Measurements from ENCODE around the gene RPTOR.

Gene RPTOR

GRCh38 chr17:80887639-80888175 is 343.1 kb downstream of the RPTOR start:
- TF ChIP-seq, protein P1, sequence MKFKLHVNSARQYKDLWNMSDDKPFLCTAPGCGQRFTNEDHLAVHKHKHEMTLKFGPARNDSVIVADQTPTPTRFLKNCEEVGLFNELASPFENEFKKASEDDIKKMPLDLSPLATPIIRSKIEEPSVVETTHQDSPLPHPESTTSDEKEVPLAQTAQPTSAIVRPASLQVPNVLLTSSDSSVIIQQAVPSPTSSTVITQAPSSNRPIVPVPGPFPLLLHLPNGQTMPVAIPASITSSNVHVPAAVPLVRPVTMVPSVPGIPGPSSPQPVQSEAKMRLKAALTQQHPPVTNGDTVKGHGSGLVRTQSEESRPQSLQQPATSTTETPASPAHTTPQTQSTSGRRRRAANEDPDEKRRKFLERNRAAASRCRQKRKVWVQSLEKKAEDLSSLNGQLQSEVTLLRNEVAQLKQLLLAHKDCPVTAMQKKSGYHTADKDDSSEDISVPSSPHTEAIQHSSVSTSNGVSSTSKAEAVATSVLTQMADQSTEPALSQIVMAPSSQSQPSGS (tag by site-specific recombination; IDR thresholded peaks at IDR 0.05; ENCODE audit: low read depth) = no peak
- TF ChIP-seq ZNF174 (tag by site-specific recombination; IDR thresholded peaks at IDR 0.05) (no peak), YY1 (tag by site-specific recombination; IDR thresholded peaks at IDR 0.05) (no peak), ZNF214 (tag by site-specific recombination; IDR thresholded peaks at IDR 0.05; ENCODE audit: borderline replicate concordance) (no peak), ZNF776 (tag by site-specific recombination; IDR thresholded peaks at IDR 0.05; ENCODE audit: borderline replicate concordance) (no peak), ZNF561 (tag by site-specific recombination; IDR thresholded peaks at IDR 0.05; ENCODE audit: borderline replicate concordance) (no peak), ZNF792 (tag by site-specific recombination; IDR thresholded peaks at IDR 0.05) (no peak), ZNF658 (tag by site-specific recombination; IDR thresholded peaks at IDR 0.05) (no peak), PRDM10 (tag by site-specific recombination; IDR thresholded peaks at IDR 0.05) (no peak), ZNF558 (tag by site-specific recombination; IDR thresholded peaks at IDR 0.05) (no peak)
- TF ChIP-seq, protein P2, sequence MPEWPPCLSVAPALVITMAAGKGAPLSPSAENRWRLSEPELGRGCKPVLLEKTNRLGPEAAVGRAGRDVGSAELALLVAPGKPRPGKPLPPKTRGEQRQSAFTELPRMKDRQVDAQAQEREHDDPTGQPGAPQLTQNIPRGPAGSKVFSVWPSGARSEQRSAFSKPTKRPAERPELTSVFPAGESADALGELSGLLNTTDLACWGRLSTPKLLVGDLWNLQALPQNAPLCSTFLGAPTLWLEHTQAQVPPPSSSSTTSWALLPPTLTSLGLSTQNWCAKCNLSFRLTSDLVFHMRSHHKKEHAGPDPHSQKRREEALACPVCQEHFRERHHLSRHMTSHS (tag by site-specific recombination; IDR thresholded peaks at IDR 0.05) = no peak
- H3K9me3 ChIP-seq (ENCODE audit: control insufficient read depth, insufficient read depth, low read depth, low read length) = no peaks in the 10 kb centered on the region
- H3K36me3 ChIP-seq (ENCODE audit: control insufficient read depth in 2 of 2, insufficient read depth in 1 of 2, low read length in 2 of 2) = peaks cover 0 to 39% of the 10 kb centered on the region in 2 experiments; a peak in 2 of 3 replicates
- H3K4me1 ChIP-seq (ENCODE audit: control insufficient read depth, insufficient read depth, low read length) = peaks cover 13% of the 10 kb centered on the region
- ChIA-PET CTCF (interaction anchor here (0.7 to 2.0 kb wide), 3 partner anchors 12 to 64 kb away, joined by 3 to 8 read pairs (median 3); no protein-coding TSS in a partner anchor), POLR2A (no interaction called here)
- no peak overlapping the region for H3K27ac ChIP-seq (ENCODE audit: extremely low read depth, low read depth, low read length)
- H3K4me3 ChIP-seq (ENCODE audit: low read depth, low read length) = no peak overlapping the region

DNA sequence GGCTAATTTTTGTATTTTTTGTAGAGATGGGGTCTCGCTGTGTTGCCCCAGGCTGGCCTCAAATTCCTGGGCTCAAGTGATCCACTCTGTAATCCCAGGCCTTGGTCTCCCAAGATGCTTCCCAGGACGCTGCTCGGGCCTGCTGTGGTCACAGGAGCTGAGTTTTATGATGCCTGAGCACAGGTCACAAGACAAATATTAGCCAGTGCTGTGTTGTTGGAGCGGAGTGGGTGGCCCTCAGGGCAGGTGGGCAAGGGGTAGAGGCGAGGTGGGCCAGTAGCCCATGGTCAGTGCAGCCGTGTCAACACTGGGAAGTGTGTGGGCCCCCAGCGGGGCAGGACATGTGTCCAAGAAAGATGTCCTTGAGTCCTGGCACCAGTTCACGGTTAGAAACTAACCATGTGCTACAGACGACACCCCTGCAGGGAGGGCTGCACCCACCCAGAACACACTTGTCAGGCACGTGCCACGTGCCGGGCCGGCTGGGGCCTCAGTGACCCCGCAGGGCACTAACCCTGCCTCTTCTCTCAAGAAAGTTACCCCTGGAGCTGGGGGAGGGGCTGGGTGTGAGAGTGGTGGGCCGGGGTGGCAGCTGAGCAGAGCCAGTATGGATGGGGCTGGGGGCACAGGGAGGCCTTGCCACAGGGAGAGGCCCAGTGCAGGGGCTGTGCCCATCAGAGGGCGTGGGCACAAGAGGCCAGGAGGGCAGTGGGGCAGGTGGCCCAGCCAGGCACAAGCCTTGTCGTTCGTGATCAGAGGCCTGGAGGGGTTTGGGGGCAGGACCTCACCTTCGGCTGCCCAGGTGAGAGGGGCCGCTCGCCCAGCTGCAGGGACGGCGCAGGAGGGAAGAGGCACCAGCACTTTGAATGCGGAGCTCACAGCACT is 343.9 kb downstream of the RPTOR start:
- H3K4me3 ChIP-seq (ENCODE audit: low read depth, low read length) = no peak overlapping the region
- H3K36me3 ChIP-seq (ENCODE audit: control insufficient read depth in 2 of 2, insufficient read depth in 1 of 2, low read length in 2 of 2) = peaks cover 0 to 39% of the 10 kb centered on the region in 2 experiments; a peak in 2 of 3 replicates

More for the DNA sequence above, 343.9 kb downstream of the RPTOR start:
- H3K27ac ChIP-seq (ENCODE audit: extremely low read depth, low read depth, low read length) = no peak overlapping the region
- H3K4me1 ChIP-seq (ENCODE audit: control insufficient read depth, insufficient read depth, low read length) = peaks cover 13% of the 10 kb centered on the region
- no peaks in the 10 kb centered on the region for H3K9me3 ChIP-seq (ENCODE audit: control insufficient read depth, insufficient read depth, low read depth, low read length)
- no peak for TF ChIP-seq ZNF292 (tag by site-specific recombination; IDR thresholded peaks at IDR 0.05; ENCODE audit: borderline replicate concordance, low read depth)
- no peak for TF ChIP-seq YY1 (tag by site-specific recombination; IDR thresholded peaks at IDR 0.05)
- no peak for TF ChIP-seq RBAK (tag by site-specific recombination; IDR thresholded peaks at IDR 0.05)
- TF ChIP-seq ZNF530 (tag by site-specific recombination; IDR thresholded peaks at IDR 0.05; ENCODE audit: low read depth) = no peak
- no peak for TF ChIP-seq ZNF221 (tag by site-specific recombination; IDR thresholded peaks at IDR 0.05; ENCODE audit: borderline replicate concordance)
- ChIA-PET POLR2A (no interaction called here), CTCF (interaction anchor here (1.2 to 2.0 kb wide), 3 partner anchors 10 to 22 kb away, joined by 5 to 8 read pairs (median 7); no protein-coding TSS in a partner anchor)
